Chondrocyte (in vitro differentiated cells): ENCODE results near the gene CATSPER3. TPM values are rescaled to one million over a fixed set of nuclear protein-coding genes. Genes with fewer than 3 reads are reported as not detected.
A peak's percentile ranks its signal among the peaks of the same experiment; 100 is the strongest.

Source experiments
- DNase-seq: peaks from one replicate; pipeline ENCODE4 v3.0.0; 2021; ENCODE audit warnings: mixed read lengths, low spot score
- H3K27ac Mint-ChIP-seq: one replicate; pipeline ENCODE4 v1.8.0; 2021; ENCODE audit warnings: mild to moderate bottlenecking, moderate library complexity, mixed read lengths; ENCODE audit not compliant: unreplicated experiment
- H3K27me3 Mint-ChIP-seq: 2 replicates; pipeline ENCODE4 v1.8.0; 2021; ENCODE audit warnings: low read depth, mixed read lengths
- H3K36me3 Mint-ChIP-seq: 2 replicates; pipeline ENCODE4 v1.8.0; 2021; ENCODE audit warnings: low read depth, mixed read lengths
- H3K4me1 Mint-ChIP-seq: 2 replicates; pipeline ENCODE4 v1.8.0; 2021; ENCODE audit warnings: low read depth, mild to moderate bottlenecking, mixed read lengths
- H3K4me3 Mint-ChIP-seq: one replicate; pipeline ENCODE4 v1.8.0; 2021; ENCODE audit warnings: mild to moderate bottlenecking, moderate library complexity, mixed read lengths; ENCODE audit not compliant: unreplicated experiment
- H3K9me3 Mint-ChIP-seq: 2 replicates; pipeline ENCODE4 v1.8.0; 2021; ENCODE audit warnings: low read depth, mixed read lengths
- CTCF ChIP-seq: fragments of 200-600 bp; sonication (generic); IDR thresholded peaks from 2 replicates; pipeline ENCODE4 v1.5.0; 2021; ENCODE audit warnings: antibody characterized with exemption, mild to moderate bottlenecking, moderate library complexity
- microRNA-seq: library from miRNA; unstranded; fragments of <30 nt; microRNA quantifications from one replicate; pipeline ENCODE4 v1.2.0, GENCODE V29; 2020; ENCODE audit warnings: borderline number of aligned reads
- total RNA-seq: library from RNA; stranded (reverse); gene quantifications from 3 replicates; pipeline ENCODE4 v1.2.1, GENCODE V29; 2021

The CATSPER3 gene
- total RNA-seq, 1 donor from 2014 or later, result 0.17 TPM

- Mint-ChIP-seq H3K4me1 (no peaks in the 10 kb centered on the region), H3K9me3 (no peaks in the 10 kb centered on the region), H3K27ac (no peak overlapping the region), H3K27me3 (peaks cover 75% of the 10 kb centered on the region), H3K36me3 (peaks cover 2% of the 10 kb centered on the region), H3K4me3 (no peak overlapping the region)
- peak; percentile 40 for DNase-seq
- no peak for TF ChIP-seq CTCF
Measured at GRCh38 chr5:135057233-135057632, 89.5 kb downstream of the CATSPER3 start.

GRCh38 chr5:135058331-135058732, 90.6 kb downstream of the CATSPER3 start:
- Mint-ChIP-seq H3K4me1 (no peaks in the 10 kb centered on the region), H3K27me3 (peaks cover 71% of the 10 kb centered on the region), H3K27ac (no peak overlapping the region), H3K36me3 (peaks cover 2% of the 10 kb centered on the region), H3K9me3 (no peaks in the 10 kb centered on the region), H3K4me3 (no peak overlapping the region)
- peak; percentile 41 for DNase-seq
- TF ChIP-seq CTCF, result no peak

GRCh38 chr5:135059000-135059923, 91.6 kb downstream of the CATSPER3 start:
- H3K36me3 Mint-ChIP-seq, result peaks cover 2% of the 10 kb centered on the region
- no peak overlapping the region for H3K27ac Mint-ChIP-seq
- no peak overlapping the region for H3K4me3 Mint-ChIP-seq
- DNase-seq, result peak; percentile 66
- peaks cover 67% of the 10 kb centered on the region for H3K27me3 Mint-ChIP-seq
- H3K4me1 Mint-ChIP-seq, result no peaks in the 10 kb centered on the region
- H3K9me3 Mint-ChIP-seq, result no peaks in the 10 kb centered on the region
- no peak for TF ChIP-seq CTCF

- DNase-seq, result peak; percentile 64
- Mint-ChIP-seq H3K4me3 (no peak overlapping the region), H3K27me3 (peaks cover 65% of the 10 kb centered on the region), H3K9me3 (no peaks in the 10 kb centered on the region), H3K27ac (no peak overlapping the region), H3K36me3 (peaks cover 2% of the 10 kb centered on the region), H3K4me1 (no peaks in the 10 kb centered on the region)
- TF ChIP-seq CTCF, result no peak
Measured at GRCh38 chr5:135060021-135060420, 92.3 kb downstream of the CATSPER3 start.

- peak; percentile 77 for DNase-seq
- no peak overlapping the region for H3K4me3 Mint-ChIP-seq
- H3K4me1 Mint-ChIP-seq, result no peaks in the 10 kb centered on the region
- no peak for TF ChIP-seq CTCF
- peaks cover 63% of the 10 kb centered on the region for H3K27me3 Mint-ChIP-seq
- H3K9me3 Mint-ChIP-seq, result no peaks in the 10 kb centered on the region
- H3K36me3 Mint-ChIP-seq, result peaks cover 2% of the 10 kb centered on the region
- no peak overlapping the region for H3K27ac Mint-ChIP-seq
Measured at GRCh38 chr5:135061001-135061400, 93.3 kb downstream of the CATSPER3 start.

Small RNA genes lying within 50 kb of the gene (microRNA-seq; reads per million reads assigned to microRNA genes)
- not detected for gene MIR4461

Other genes starting within 250 kb of the CATSPER3 start
- gene CAMLG, start 229.4 kb upstream of the CATSPER3 start, total RNA-seq, result 36.1 to 41.6 TPM (median 39.0 TPM) in 3 replicates
- 32.0 to 55.8 TPM (median 37.8 TPM) in 3 replicates for gene DDX46, start 209.1 kb upstream of the CATSPER3 start, total RNA-seq
- gene C5orf24, start 121.9 kb upstream of the CATSPER3 start, total RNA-seq, result 98.7 to 121 TPM (median 109 TPM) in 3 replicates
- 73.0 to 102 TPM (median 79.9 TPM) in 3 replicates for gene TXNDC15, start 93.5 kb upstream of the CATSPER3 start, total RNA-seq
- gene PCBD2, start 62.8 kb upstream of the CATSPER3 start, total RNA-seq, result 8.3 to 9.0 TPM (median 8.8 TPM) in 3 replicates
- 0.18 TPM in 1 of 3 replicates, not detected in the others for gene PITX1, start 66.3 kb downstream of the CATSPER3 start, total RNA-seq